Measurements from ENCODE around the gene UTP15. TPM values are rescaled to one million over a fixed set of nuclear protein-coding genes. Genes with fewer than 3 reads are reported as not detected.

UTP15 gene
- polyA plus RNA-seq, 3 donors: 2.8 to 8.6 (median 2.8) TPM

GRCh38 chr5:73564018-73564417 is 1.5 kb upstream of the UTP15 start:
- Mint-ChIP-seq H3K36me3 (peaks cover 28% of the 10 kb centered on the region in 2 donors), H3K4me1 (peaks cover 18% of the 10 kb centered on the region), H3K27me3 (ENCODE audit: low read depth in 3 of 3) (peaks cover 0 to 1% (median 0%) of the 10 kb centered on the region in 3 donors), H3K27ac (peak overlapping the region in 6 of 7 donors; percentile 12 to 100 (median 99)), H3K4me3 (peak overlapping the region in 1 of 2 donors; percentile 99), H3K9me3 (no peaks in the 10 kb centered on the region)
- peak overlapping the region in 1 of 3 experiments; percentile 96 for H3K4me3 ChIP-seq (replicated peaks in 1 of 3; ENCODE audit: low read depth in 2 of 3, low read length in 3 of 3)
- H3K36me3 ChIP-seq (replicated peaks in 1 of 2; ENCODE audit: control insufficient read depth in 1 of 2, insufficient read depth in 2 of 2, low read length in 2 of 2): peaks cover 28 to 37% of the 10 kb centered on the region in 2 donors
- intact Hi-C loops (cut with micrococcal nuclease): loop anchor here in 1 of 2 donors (2.0 kb wide), 1 partner anchor 1203 kb away; the partner anchor contains the start of genes GFM2 and NSA2
- H3K4me1 ChIP-seq (ENCODE audit: control insufficient read depth in 1 of 2, insufficient read depth in 2 of 2, low read length in 2 of 2): peaks cover 19 to 21% of the 10 kb centered on the region in 2 donors
- 71% methylated on average over 2 of the region's 3 CpGs for WGBS (ENCODE audit: insufficient coverage)
- peak overlapping the region; percentile 91 for H3K9ac ChIP-seq (ENCODE audit: insufficient read depth, low read length, poor library complexity, severe bottlenecking)
- no peaks in the 10 kb centered on the region for H4K20me1 ChIP-seq (ENCODE audit: insufficient read depth, low read length)
- no peaks in the 10 kb centered on the region for H3K27me3 ChIP-seq (ENCODE audit: control insufficient read depth in 2 of 2, insufficient read depth in 2 of 2, low read length in 2 of 2)
- peak overlapping the region; percentile 95 for H2AFZ ChIP-seq (ENCODE audit: insufficient read depth, low read depth, low read length, poor library complexity, severe bottlenecking)
- peak overlapping the region; percentile 94 for H3K4me2 ChIP-seq (replicated peaks; ENCODE audit: extremely low read depth, low read length, poor library complexity, severe bottlenecking)
- H3K9me3 ChIP-seq (replicated peaks in 1 of 2; ENCODE audit: control insufficient read depth in 1 of 2, insufficient read depth in 1 of 2, low read length in 2 of 2): no peaks in the 10 kb centered on the region
- peaks cover 41% of the 10 kb centered on the region for H3K79me2 ChIP-seq (ENCODE audit: insufficient read depth, low read length)
- peak overlapping the region in 1 of 2 donors; percentile 98 for H3K27ac ChIP-seq (ENCODE audit: low read depth in 1 of 2, low read length in 2 of 2)
- TF ChIP-seq CTCF (IDR thresholded peaks at IDR 0.05): no peak
- DNase-seq: no peak

GRCh38 chr5:73564675-73565074 is 868 bp upstream of the UTP15 start:
- WGBS (ENCODE audit: insufficient coverage): 1% methylated on average over 9 of the region's 9 CpGs
- no peaks in the 10 kb centered on the region for H3K9me3 Mint-ChIP-seq
- peaks cover 19 to 21% of the 10 kb centered on the region in 2 donors for H3K4me1 ChIP-seq (ENCODE audit: control insufficient read depth in 1 of 2, insufficient read depth in 2 of 2, low read length in 2 of 2)

More at GRCh38 chr5:73564675-73565074, 868 bp upstream of the UTP15 start:
- peaks cover 18% of the 10 kb centered on the region for H3K4me1 Mint-ChIP-seq
- Histone ChIP-seq H3K9me3 (replicated peaks in 1 of 2; ENCODE audit: control insufficient read depth in 1 of 2, insufficient read depth in 1 of 2, low read length in 2 of 2) (no peaks in the 10 kb centered on the region), H3K27ac (ENCODE audit: low read depth in 1 of 2, low read length in 2 of 2) (peak overlapping the region; percentile 87 to 98), H3K9ac (ENCODE audit: insufficient read depth, low read length, poor library complexity, severe bottlenecking) (peak overlapping the region; percentile 91), H4K20me1 (ENCODE audit: insufficient read depth, low read length) (no peaks in the 10 kb centered on the region), H3K4me2 (replicated peaks; ENCODE audit: extremely low read depth, low read length, poor library complexity, severe bottlenecking) (peak overlapping the region; percentile 94), H3K79me2 (ENCODE audit: insufficient read depth, low read length) (peaks cover 41% of the 10 kb centered on the region), H3K27me3 (ENCODE audit: control insufficient read depth in 2 of 2, insufficient read depth in 2 of 2, low read length in 2 of 2) (no peaks in the 10 kb centered on the region), H3K36me3 (replicated peaks in 1 of 2; ENCODE audit: control insufficient read depth in 1 of 2, insufficient read depth in 2 of 2, low read length in 2 of 2) (peaks cover 27 to 41% of the 10 kb centered on the region in 2 donors), H2AFZ (ENCODE audit: insufficient read depth, low read depth, low read length, poor library complexity, severe bottlenecking) (peak overlapping the region; percentile 95), H3K4me3 (replicated peaks in 1 of 3; ENCODE audit: low read depth in 2 of 3, low read length in 3 of 3) (peak overlapping the region; percentile 78 to 96 (median 92))
- peak overlapping the region; percentile 91 to 99 for H3K4me3 Mint-ChIP-seq
- peaks cover 30 to 31% of the 10 kb centered on the region in 2 donors for H3K36me3 Mint-ChIP-seq
- intact Hi-C loops (cut with micrococcal nuclease): loop anchor here (2.0 to 5.0 kb wide), 2 partner anchors 67 to 1202 kb away; partner anchors contain the start of genes BTF3 (in 1 of the 2), GFM2 (in 1 of the 2) and NSA2 (in 1 of the 2)
- H3K27me3 Mint-ChIP-seq (ENCODE audit: low read depth in 3 of 3): peaks cover 0 to 1% (median 0%) of the 10 kb centered on the region in 3 donors
- no peak for TF ChIP-seq CTCF (IDR thresholded peaks at IDR 0.05)
- peak overlapping the region; percentile 98 to 100 (median 99) for H3K27ac Mint-ChIP-seq
- peak in 1 of 3 donors; percentile 8 for DNase-seq

Data from CD14-positive monocyte (primary cell).